IMR-90 (cell line): Measurements from ENCODE around the gene DAB1. TPM values are rescaled to one million over a fixed set of nuclear protein-coding genes. Genes with fewer than 3 reads are reported as not detected.

Source experiments
- ATAC-seq: fragments of 200-7000 bp; cut with Tn5 transposase; 2 replicates; pipeline ENCODE4 v1.9.1; 2020; ENCODE audit warnings: low read depth, mild to moderate bottlenecking, moderate library complexity
- BruUV-seq: library from RNA; stranded (reverse); fragments of 400-500 nt; replicated peaks from 2 replicates; lab custom pipeline; 2021; lab: Mats Ljungman, UMichigan
- CTCF ChIA-PET: fragments of 300-600 bp; formaldehyde crosslinking; extraction: SDS; loops from one replicate; lab custom pipeline; 2021; ENCODE audit warnings: antibody characterized with exemption; lab: Yijun Ruan, JAX
- POLR2A ChIA-PET: fragments of 300-600 bp; sonication (Branson Sonifier 250); formaldehyde crosslinking; loops from one replicate; lab custom pipeline; 2022; ENCODE audit warnings: antibody characterized with exemption; ENCODE audit not compliant: unreplicated experiment; lab: Charles Lee
- DNase-seq: peaks from one replicate; pipeline ENCODE4 v3.0.0; 2013
- H2AFZ ChIP-seq: replicated peaks from 2 replicates; pipeline ENCODE3; 2013; ENCODE audit warnings: low read length, mild to moderate bottlenecking; ENCODE audit not compliant: poor library complexity
- H2AK5ac ChIP-seq: 2 replicates; pipeline ENCODE4 v1.6.1; 2013; ENCODE audit warnings: low read depth, low read length, inconsistent platforms
- H2AK9ac ChIP-seq: replicated peaks from 2 replicates; pipeline ENCODE3; 2013; ENCODE audit warnings: mild to moderate bottlenecking, low read depth, low read length, moderate library complexity; ENCODE audit not compliant: poor library complexity
- H2BK120ac ChIP-seq: 2 replicates; pipeline ENCODE4 v1.6.1; 2013; ENCODE audit warnings: low read depth, low read length, inconsistent platforms
- H2BK15ac ChIP-seq: 3 replicates; pipeline ENCODE4 v1.6.1; 2013; ENCODE audit warnings: low read depth, low read length, inconsistent platforms
- H2BK20ac ChIP-seq: 2 replicates; pipeline ENCODE4 v1.6.1; 2013; ENCODE audit warnings: low read depth, mild to moderate bottlenecking, inconsistent platforms, low read length, moderate library complexity
- H2BK5ac ChIP-seq: 2 replicates; pipeline ENCODE4 v1.6.1; 2013; ENCODE audit warnings: mild to moderate bottlenecking, low read depth, low read length, inconsistent platforms; ENCODE audit not compliant: poor library complexity, severe bottlenecking
- H3K14ac ChIP-seq: replicated peaks from 2 replicates; pipeline ENCODE4 v1.6.1; 2013; ENCODE audit warnings: low read depth, low read length, inconsistent platforms
- H3K18ac ChIP-seq: 2 replicates; pipeline ENCODE4 v1.6.1; 2013; ENCODE audit warnings: low read depth, low read length, control low read depth
- H3K23ac ChIP-seq: 2 replicates; pipeline ENCODE4 v1.6.1; 2013; ENCODE audit warnings: low read depth, low read length, inconsistent platforms
- H3K27ac ChIP-seq: 2 replicates; pipeline ENCODE4 v1.5.1; 2013; ENCODE audit warnings: mild to moderate bottlenecking, control low read depth, low read length; ENCODE audit not compliant: insufficient read depth
- H3K27me3 ChIP-seq: 2 replicates; pipeline ENCODE4 v1.6.1; 2013; ENCODE audit warnings: low read length; ENCODE audit not compliant: control insufficient read depth, insufficient read depth
- H3K36me3 ChIP-seq: 2 replicates; pipeline ENCODE4 v1.6.1; 2013; ENCODE audit warnings: low read length, mixed read lengths; ENCODE audit not compliant: control insufficient read depth, insufficient read depth
- H3K4ac ChIP-seq: 2 replicates; pipeline ENCODE4 v1.6.1; 2013; ENCODE audit warnings: low read depth, low read length, inconsistent platforms
- H3K4me1 ChIP-seq: 2 replicates; pipeline ENCODE4 v1.6.1; 2013; ENCODE audit warnings: low read length, mixed read lengths; ENCODE audit not compliant: control insufficient read depth, insufficient read depth
- H3K4me2 ChIP-seq: 2 replicates; pipeline ENCODE4 v1.6.1; 2013; ENCODE audit warnings: low read depth, mild to moderate bottlenecking, control low read depth, low read length, moderate library complexity
- H3K4me3 ChIP-seq: 2 replicates; pipeline ENCODE4 v1.5.1; 2013; ENCODE audit warnings: low read depth, mild to moderate bottlenecking, control low read depth, low read length, moderate library complexity; ENCODE audit not compliant: insufficient read depth
- H3K56ac ChIP-seq: 2 replicates; pipeline ENCODE4 v1.6.1; 2013; ENCODE audit warnings: low read length, inconsistent platforms; ENCODE audit not compliant: insufficient read depth; ENCODE audit errors: extremely low read depth
- H3K79me1 ChIP-seq, 2 experiments: 2 replicates each; pipeline ENCODE4 v1.6.1; 2013; ENCODE audit warnings: low read length in 2 of 2, inconsistent platforms in 1 of 2, low read depth in 1 of 2
- H3K9ac ChIP-seq: 2 replicates; pipeline ENCODE4 v1.6.1; 2013; ENCODE audit warnings: low read depth, low read length, control low read depth
- H3K9me1 ChIP-seq: 2 replicates; pipeline ENCODE4 v1.6.1; 2013; ENCODE audit warnings: low read length, inconsistent platforms; ENCODE audit not compliant: insufficient read depth
- H3K9me3 ChIP-seq: 2 replicates; pipeline ENCODE4 v1.6.1; 2013; ENCODE audit warnings: low read length; ENCODE audit not compliant: control insufficient read depth, insufficient read depth
- H4K20me1 ChIP-seq: 2 replicates; pipeline ENCODE4 v1.6.1; 2013; ENCODE audit warnings: low read length, inconsistent platforms; ENCODE audit not compliant: insufficient read depth
- H4K5ac ChIP-seq: 2 replicates; pipeline ENCODE4 v1.6.1; 2013; ENCODE audit warnings: mild to moderate bottlenecking, low read depth, low read length, control low read depth
- H4K8ac ChIP-seq, 2 experiments: 2 replicates each; pipeline ENCODE4 v1.6.1; 2013; ENCODE audit warnings: low read depth in 2 of 2, low read length in 2 of 2, control low read depth in 1 of 2, inconsistent platforms in 1 of 2
- H4K91ac ChIP-seq: 2 replicates; pipeline ENCODE4 v1.6.1; 2013; ENCODE audit warnings: low read depth, low read length, inconsistent platforms; ENCODE audit not compliant: insufficient read depth
- BHLHE40 ChIP-seq: fragments of 150-350 bp; IDR thresholded peaks from 2 replicates; pipeline ENCODE4 v1.6.1; 2016; ENCODE audit warnings: mild to moderate bottlenecking, low read depth, low read length
- CEBPB ChIP-seq: IDR thresholded peaks from 2 replicates; pipeline ENCODE4 v1.6.1; 2012; ENCODE audit warnings: low read depth, low read length, improper control_type of control experiment
- CHD1 ChIP-seq: IDR thresholded peaks from 2 replicates; pipeline ENCODE4 v1.6.1; 2012; ENCODE audit warnings: low read depth, low read length, improper control_type of control experiment
- FOS ChIP-seq: fragments of 150-350 bp; IDR thresholded peaks from 2 replicates; pipeline ENCODE4 v1.6.1; 2016; ENCODE audit warnings: low read depth, low read length
- MAFK ChIP-seq: IDR thresholded peaks from 2 replicates; pipeline ENCODE4 v1.6.1; 2012; ENCODE audit warnings: low read depth, low read length, improper control_type of control experiment
- MXI1 ChIP-seq: IDR thresholded peaks from 2 replicates; pipeline ENCODE4 v1.6.1; 2012; ENCODE audit warnings: low read depth, mild to moderate bottlenecking, low read length, moderate library complexity, borderline replicate concordance
- NFE2L2 ChIP-seq: fragments of 150-350 bp; IDR thresholded peaks from 2 replicates; pipeline ENCODE4 v1.6.1; 2016; ENCODE audit warnings: low read depth, mild to moderate bottlenecking, low read length
- POLR2A ChIP-seq: IDR thresholded peaks from 2 replicates; pipeline ENCODE4 v1.6.1; 2012; ENCODE audit warnings: mild to moderate bottlenecking, low read depth, low read length
- RAD21 ChIP-seq: IDR thresholded peaks from 2 replicates; pipeline ENCODE4 v1.6.1; 2012; ENCODE audit warnings: low read length, improper control_type of control experiment
- RCOR1 ChIP-seq: IDR thresholded peaks from 2 replicates; pipeline ENCODE4 v1.6.1; 2012; ENCODE audit warnings: mild to moderate bottlenecking, low read length, improper control_type of control experiment; ENCODE audit not compliant: insufficient replicate concordance
- RFX5 ChIP-seq: IDR thresholded peaks from 2 replicates; pipeline ENCODE4 v1.8.0; 2012; ENCODE audit warnings: low read depth, mild to moderate bottlenecking, low read length, moderate library complexity
- SMC3 ChIP-seq: fragments of 150-350 bp; IDR thresholded peaks from 2 replicates; pipeline ENCODE4 v1.6.1; 2016; ENCODE audit warnings: low read depth, mild to moderate bottlenecking, antibody characterized with exemption, low read length, moderate library complexity
- WGBS, 2 experiments: methylation state at CpG; one replicate each; pipeline versions ENCODE4 v1.1.5 to v1.1.7; 2013; ENCODE audit warnings: missing lambda C conversion rate in 2 of 2; ENCODE audit not compliant: insufficient read length in 1 of 2; ENCODE audit errors: extremely low coverage in 2 of 2; 5-methylcytosine and 5-hydroxymethylcytosine counted together
- dilution Hi-C: fragments of 300-500 bp; cut with HindIII; formaldehyde crosslinking; loops from one replicate; pipeline ENCODE4 v1.14.3; 2018; ENCODE audit warnings: low sequenced_read_pairs; ENCODE audit not compliant: unreplicated experiment
- in situ Hi-C: fragments of 300-500 bp; cut with MboI; formaldehyde crosslinking; loops from 3 replicates; pipeline ENCODE4 v1.14.3; 2019; ENCODE audit warnings: low sequenced_read_pairs, inconsistent platforms, mixed read lengths
- intact Hi-C: fragments of 100-400 bp; cut with micrococcal nuclease; formaldehyde crosslinking; loops from 2 replicates; pipeline ENCODE4 v1.10.0; 2022
- polyA plus RNA-seq, 3 experiments: library from polyadenylated mRNA; depleted of rRNA; stranded (reverse); fragments of >200 nt; gene quantifications; 2 replicates each; pipeline ENCODE4 v1.2.3, GENCODE V29; 2012; ENCODE audit warnings: low replicate concordance in 1 of 3
- total RNA-seq: library from RNA; depleted of rRNA; stranded (reverse); fragments of >200 nt; gene quantifications from 2 replicates; pipeline ENCODE4 v1.2.3, GENCODE V29; 2012
- TF ChIP-seq, protein P1 (sequence below): fragments of 150-350 bp; IDR thresholded peaks from 2 replicates; pipeline ENCODE4 v1.6.1; 2016; ENCODE audit warnings: low read depth, mild to moderate bottlenecking, low read length, moderate library complexity, borderline replicate concordance
- TF ChIP-seq, protein P2 (sequence below): fragments of 150-350 bp; IDR thresholded peaks from 2 replicates; pipeline ENCODE4 v1.6.1; 2017; ENCODE audit warnings: mild to moderate bottlenecking, antibody characterized with exemption, low read length, low read depth
- TF ChIP-seq, protein P3 (sequence below): conservative IDR thresholded peaks from 2 replicates; pipeline ENCODE4 v1.5.1; 2012; ENCODE audit warnings: mild to moderate bottlenecking, low read depth, low read length, improper control_type of control experiment

Gene DAB1
- total and polyA plus RNA-seq, 2 of the 4 experiments (the other 2 are of a cell fraction), result 0.18 to 0.41 TPM

DNA sequence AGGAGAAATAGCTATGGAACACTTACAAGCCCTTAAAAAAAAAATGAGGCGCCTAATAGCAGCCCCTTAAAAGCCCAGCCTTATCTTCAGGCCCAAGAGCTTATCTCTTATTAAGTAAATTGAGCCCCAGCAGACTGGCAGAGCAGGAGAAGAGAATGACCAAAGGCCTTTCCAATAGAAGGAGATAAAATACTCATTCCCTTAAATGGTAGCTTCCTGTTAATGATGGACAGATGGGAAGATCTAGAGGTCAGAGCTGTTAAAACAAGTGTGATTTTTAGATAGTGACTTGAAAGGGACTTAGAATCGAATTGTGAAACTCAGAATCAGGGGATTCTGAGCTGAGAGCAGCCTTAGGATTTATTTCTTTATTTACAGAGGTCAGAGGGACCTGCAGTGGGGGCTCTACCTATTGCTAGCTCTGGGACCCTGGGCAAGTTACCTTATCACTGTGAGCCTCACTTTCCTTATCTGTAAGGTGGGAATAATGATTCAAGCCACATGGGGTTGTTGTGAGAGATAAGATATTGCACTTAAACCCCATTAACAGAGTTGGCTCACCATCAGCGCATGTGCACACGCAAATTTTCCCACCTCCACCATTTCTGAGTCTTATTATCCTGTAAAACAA lies 356.8 kb downstream of the DAB1 start:
- Histone ChIP-seq H3K4me3 (no peak overlapping the region), H3K23ac (no peak overlapping the region), H4K8ac (no peak overlapping the region), H2AK5ac (no peak overlapping the region), H4K20me1 (no peaks in the 10 kb centered on the region), H2AK9ac (no peak overlapping the region), H3K9me3 (no peaks in the 10 kb centered on the region), H2BK5ac (no peak overlapping the region), H2BK120ac (no peak overlapping the region), H3K9ac (no peak overlapping the region), H2BK15ac (no peak overlapping the region), H4K5ac (no peak overlapping the region), H3K4me2 (no peak overlapping the region), H3K27ac (no peak overlapping the region), H3K14ac (no peak overlapping the region), H4K91ac (no peak overlapping the region), H3K36me3 (no peaks in the 10 kb centered on the region), H3K27me3 (no peaks in the 10 kb centered on the region), H3K4me1 (peaks cover 5% of the 10 kb centered on the region; the same call in 1 of the 2 replicates), H2AFZ (no peak overlapping the region), H3K18ac (no peak overlapping the region), H3K9me1 (no peaks in the 10 kb centered on the region), H3K4ac (no peak overlapping the region), H3K79me1 (no peaks in the 10 kb centered on the region), H2BK20ac (no peak overlapping the region), H3K56ac (no peak overlapping the region)
- in situ Hi-C loops (no loop called here), dilution Hi-C loops (no loop called here), intact Hi-C loops (loop anchor here (5.0 kb wide), 1 partner anchor 355 kb away; the partner anchor contains the start of gene DAB1)
- DNase-seq, result no peak
- ChIA-PET POLR2A (no interaction called here), CTCF (interaction anchor here (0.6 to 0.7 kb wide), 2 partner anchors 15 to 118 kb away, joined by 3 to 4 read pairs; no protein-coding TSS in a partner anchor)
- TF ChIP-seq, protein P1, sequence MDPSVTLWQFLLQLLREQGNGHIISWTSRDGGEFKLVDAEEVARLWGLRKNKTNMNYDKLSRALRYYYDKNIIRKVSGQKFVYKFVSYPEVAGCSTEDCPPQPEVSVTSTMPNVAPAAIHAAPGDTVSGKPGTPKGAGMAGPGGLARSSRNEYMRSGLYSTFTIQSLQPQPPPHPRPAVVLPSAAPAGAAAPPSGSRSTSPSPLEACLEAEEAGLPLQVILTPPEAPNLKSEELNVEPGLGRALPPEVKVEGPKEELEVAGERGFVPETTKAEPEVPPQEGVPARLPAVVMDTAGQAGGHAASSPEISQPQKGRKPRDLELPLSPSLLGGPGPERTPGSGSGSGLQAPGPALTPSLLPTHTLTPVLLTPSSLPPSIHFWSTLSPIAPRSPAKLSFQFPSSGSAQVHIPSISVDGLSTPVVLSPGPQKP, result no peak
- TF ChIP-seq, protein P2, sequence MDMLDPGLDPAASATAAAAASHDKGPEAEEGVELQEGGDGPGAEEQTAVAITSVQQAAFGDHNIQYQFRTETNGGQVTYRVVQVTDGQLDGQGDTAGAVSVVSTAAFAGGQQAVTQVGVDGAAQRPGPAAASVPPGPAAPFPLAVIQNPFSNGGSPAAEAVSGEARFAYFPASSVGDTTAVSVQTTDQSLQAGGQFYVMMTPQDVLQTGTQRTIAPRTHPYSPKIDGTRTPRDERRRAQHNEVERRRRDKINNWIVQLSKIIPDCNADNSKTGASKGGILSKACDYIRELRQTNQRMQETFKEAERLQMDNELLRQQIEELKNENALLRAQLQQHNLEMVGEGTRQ, result no peak
- TF ChIP-seq RAD21, result no peak
- no peak for TF ChIP-seq BHLHE40
- TF ChIP-seq RCOR1, result no peak
- TF ChIP-seq FOS, result no peak
- no peak for TF ChIP-seq MAFK
- no peak for TF ChIP-seq POLR2A
- no peak for TF ChIP-seq MXI1
- no peak for TF ChIP-seq CHD1
- TF ChIP-seq NFE2L2, result no peak
- TF ChIP-seq RFX5, result no peak
- TF ChIP-seq, protein P3, sequence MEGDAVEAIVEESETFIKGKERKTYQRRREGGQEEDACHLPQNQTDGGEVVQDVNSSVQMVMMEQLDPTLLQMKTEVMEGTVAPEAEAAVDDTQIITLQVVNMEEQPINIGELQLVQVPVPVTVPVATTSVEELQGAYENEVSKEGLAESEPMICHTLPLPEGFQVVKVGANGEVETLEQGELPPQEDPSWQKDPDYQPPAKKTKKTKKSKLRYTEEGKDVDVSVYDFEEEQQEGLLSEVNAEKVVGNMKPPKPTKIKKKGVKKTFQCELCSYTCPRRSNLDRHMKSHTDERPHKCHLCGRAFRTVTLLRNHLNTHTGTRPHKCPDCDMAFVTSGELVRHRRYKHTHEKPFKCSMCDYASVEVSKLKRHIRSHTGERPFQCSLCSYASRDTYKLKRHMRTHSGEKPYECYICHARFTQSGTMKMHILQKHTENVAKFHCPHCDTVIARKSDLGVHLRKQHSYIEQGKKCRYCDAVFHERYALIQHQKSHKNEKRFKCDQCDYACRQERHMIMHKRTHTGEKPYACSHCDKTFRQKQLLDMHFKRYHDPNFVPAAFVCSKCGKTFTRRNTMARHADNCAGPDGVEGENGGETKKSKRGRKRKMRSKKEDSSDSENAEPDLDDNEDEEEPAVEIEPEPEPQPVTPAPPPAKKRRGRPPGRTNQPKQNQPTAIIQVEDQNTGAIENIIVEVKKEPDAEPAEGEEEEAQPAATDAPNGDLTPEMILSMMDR, result no peak
- no peak for TF ChIP-seq SMC3
- no peak for TF ChIP-seq CEBPB
- no TSS peak for BruUV-seq
- ATAC-seq, result no peak
- no CpG with 5 or more reads among the region's 4 CpGs for WGBS, 2 experiments
